ENCODE data around the gene KIAA1549. TPM values are rescaled to one million over a fixed set of nuclear protein-coding genes. Genes with fewer than 3 reads are reported as not detected.

The KIAA1549 gene
- total RNA-seq, 2 donors from 2014 or later: 18.7 to 19.3 TPM

DNA sequence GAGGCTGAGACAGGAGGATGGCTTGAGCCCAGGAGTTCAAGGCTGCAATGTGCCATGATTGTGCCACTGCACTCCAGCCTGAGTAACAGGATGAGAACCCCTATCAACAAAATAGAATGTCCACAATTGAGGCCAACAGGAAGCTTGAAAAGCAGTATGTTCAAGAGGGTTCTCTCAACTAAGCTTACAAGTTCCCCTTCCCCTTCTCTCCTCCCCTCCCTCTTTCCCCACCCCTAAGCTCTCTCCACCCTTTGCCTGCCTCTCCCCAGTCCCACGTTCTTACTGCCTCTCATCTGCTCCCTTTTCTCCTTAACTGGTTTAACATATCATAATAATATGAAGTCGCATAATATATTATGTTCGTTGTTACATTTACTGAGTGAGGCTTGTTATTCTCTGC, 35.4 kb downstream of the KIAA1549 start:
- 60% methylated on average over 3 of the region's 3 CpGs; no CpG with 5 or more reads in 1 of the 2 experiments for WGBS, 2 experiments (ENCODE audit: insufficient coverage in 1 of 2, insufficient read length in 1 of 2)
- no peak overlapping the region for H3K4me3 ChIP-seq (ENCODE audit: low read length)
- H3K36me3 Mint-ChIP-seq (ENCODE audit: low read depth): peaks cover 3% of the 10 kb centered on the region
- H3K4me1 Mint-ChIP-seq: peaks cover 29% of the 10 kb centered on the region
- no peak overlapping the region for H3K9ac ChIP-seq (ENCODE audit: extremely low read depth, low read length, poor library complexity, severe bottlenecking)
- no peak overlapping the region for H3K27ac Mint-ChIP-seq
- H3K27me3 ChIP-seq (ENCODE audit: control insufficient read depth, insufficient read depth, low read length, poor library complexity, severe bottlenecking): no peaks in the 10 kb centered on the region
- DNase-seq: no peak
- H3K27me3 Mint-ChIP-seq (ENCODE audit: insufficient read depth): no peaks in the 10 kb centered on the region
- no peaks in the 10 kb centered on the region for H3K9me3 Mint-ChIP-seq
- no peak overlapping the region for H3K4me3 Mint-ChIP-seq
- H3K9me3 ChIP-seq (ENCODE audit: control insufficient read depth, low read length): no peaks in the 10 kb centered on the region
- TF ChIP-seq, protein P1, sequence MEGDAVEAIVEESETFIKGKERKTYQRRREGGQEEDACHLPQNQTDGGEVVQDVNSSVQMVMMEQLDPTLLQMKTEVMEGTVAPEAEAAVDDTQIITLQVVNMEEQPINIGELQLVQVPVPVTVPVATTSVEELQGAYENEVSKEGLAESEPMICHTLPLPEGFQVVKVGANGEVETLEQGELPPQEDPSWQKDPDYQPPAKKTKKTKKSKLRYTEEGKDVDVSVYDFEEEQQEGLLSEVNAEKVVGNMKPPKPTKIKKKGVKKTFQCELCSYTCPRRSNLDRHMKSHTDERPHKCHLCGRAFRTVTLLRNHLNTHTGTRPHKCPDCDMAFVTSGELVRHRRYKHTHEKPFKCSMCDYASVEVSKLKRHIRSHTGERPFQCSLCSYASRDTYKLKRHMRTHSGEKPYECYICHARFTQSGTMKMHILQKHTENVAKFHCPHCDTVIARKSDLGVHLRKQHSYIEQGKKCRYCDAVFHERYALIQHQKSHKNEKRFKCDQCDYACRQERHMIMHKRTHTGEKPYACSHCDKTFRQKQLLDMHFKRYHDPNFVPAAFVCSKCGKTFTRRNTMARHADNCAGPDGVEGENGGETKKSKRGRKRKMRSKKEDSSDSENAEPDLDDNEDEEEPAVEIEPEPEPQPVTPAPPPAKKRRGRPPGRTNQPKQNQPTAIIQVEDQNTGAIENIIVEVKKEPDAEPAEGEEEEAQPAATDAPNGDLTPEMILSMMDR (conservative IDR thresholded peaks at IDR 0.05): no peak
- H3K36me3 ChIP-seq (ENCODE audit: control insufficient read depth, insufficient read depth, low read length): no peaks in the 10 kb centered on the region
- H3K4me1 ChIP-seq (ENCODE audit: control insufficient read depth, insufficient read depth, low read length): peaks cover 4% of the 10 kb centered on the region
- H3K27ac ChIP-seq (ENCODE audit: low read depth, low read length): no peak overlapping the region

DNA sequence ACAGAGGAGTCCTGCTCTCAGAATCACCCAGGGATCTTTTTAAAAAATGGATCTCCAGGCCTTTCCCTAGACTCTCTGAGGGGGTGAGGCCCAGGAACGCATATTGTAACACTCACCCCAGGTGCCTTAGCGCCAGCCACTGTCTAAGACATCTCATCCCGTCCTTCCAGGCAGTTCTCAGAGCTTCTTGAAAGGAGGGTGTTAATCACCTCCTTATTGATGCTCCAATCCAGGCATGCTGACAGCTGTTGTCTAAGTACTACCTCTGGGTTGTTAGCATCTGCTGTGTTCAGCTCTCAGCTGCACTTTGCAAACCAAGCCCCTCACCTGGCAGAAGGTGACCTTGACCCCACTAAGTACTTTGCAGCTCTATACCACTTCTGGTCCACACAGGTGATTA, 36.0 kb downstream of the KIAA1549 start:
- TF ChIP-seq, protein P1 (conservative IDR thresholded peaks at IDR 0.05): no peak
- Mint-ChIP-seq H3K27me3 (ENCODE audit: insufficient read depth) (no peaks in the 10 kb centered on the region), H3K9me3 (no peaks in the 10 kb centered on the region), H3K27ac (no peak overlapping the region), H3K36me3 (ENCODE audit: low read depth) (peaks cover 3% of the 10 kb centered on the region), H3K4me3 (no peak overlapping the region), H3K4me1 (peaks cover 27% of the 10 kb centered on the region)
- H3K36me3 ChIP-seq (ENCODE audit: control insufficient read depth, insufficient read depth, low read length): no peaks in the 10 kb centered on the region
- H3K27ac ChIP-seq (ENCODE audit: low read depth, low read length): no peak overlapping the region
- DNase-seq: peak; percentile 81
- peaks cover 4% of the 10 kb centered on the region for H3K4me1 ChIP-seq (ENCODE audit: control insufficient read depth, insufficient read depth, low read length)
- 46 to 48% methylated on average over 3 of the region's 3 CpGs for WGBS, 2 experiments (ENCODE audit: insufficient coverage in 1 of 2, insufficient read length in 1 of 2)
- no peak overlapping the region for H3K4me3 ChIP-seq (ENCODE audit: low read length)
- H3K27me3 ChIP-seq (ENCODE audit: control insufficient read depth, insufficient read depth, low read length, poor library complexity, severe bottlenecking): no peaks in the 10 kb centered on the region
- no peaks in the 10 kb centered on the region for H3K9me3 ChIP-seq (ENCODE audit: control insufficient read depth, low read length)
- H3K9ac ChIP-seq (ENCODE audit: extremely low read depth, low read length, poor library complexity, severe bottlenecking): no peak overlapping the region

DNA sequence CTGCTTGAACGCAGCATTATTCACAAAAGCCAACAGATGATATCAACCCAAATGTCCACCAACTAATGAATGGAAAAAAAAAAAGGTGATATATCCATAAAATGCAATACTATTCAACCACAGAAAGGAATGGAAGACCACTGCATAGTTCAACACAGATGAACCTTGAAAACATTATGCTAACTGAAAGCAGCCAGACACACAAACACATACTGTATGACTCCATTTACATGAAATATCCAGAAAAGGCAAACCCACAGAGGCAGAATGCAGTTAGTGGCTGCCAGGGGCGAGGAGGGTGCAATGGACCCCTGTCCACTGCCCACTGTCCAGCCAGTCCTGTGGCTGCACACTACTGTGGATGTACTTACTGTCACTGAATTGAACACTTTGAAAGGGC, 36.6 kb downstream of the KIAA1549 start:
- no peaks in the 10 kb centered on the region for H3K27me3 ChIP-seq (ENCODE audit: control insufficient read depth, insufficient read depth, low read length, poor library complexity, severe bottlenecking)
- TF ChIP-seq, protein P1 (conservative IDR thresholded peaks at IDR 0.05): no peak
- H3K9ac ChIP-seq (ENCODE audit: extremely low read depth, low read length, poor library complexity, severe bottlenecking): no peak overlapping the region
- no peak overlapping the region for H3K4me3 ChIP-seq (ENCODE audit: low read length)
- Mint-ChIP-seq H3K9me3 (peaks cover 2% of the 10 kb centered on the region), H3K27me3 (ENCODE audit: insufficient read depth) (no peaks in the 10 kb centered on the region), H3K4me1 (peaks cover 27% of the 10 kb centered on the region), H3K27ac (no peak overlapping the region), H3K36me3 (ENCODE audit: low read depth) (peaks cover 3% of the 10 kb centered on the region), H3K4me3 (no peak overlapping the region)
- no peaks in the 10 kb centered on the region for H3K36me3 ChIP-seq (ENCODE audit: control insufficient read depth, insufficient read depth, low read length)
- DNase-seq: no peak
- no peak overlapping the region for H3K27ac ChIP-seq (ENCODE audit: low read depth, low read length)
- H3K9me3 ChIP-seq (ENCODE audit: control insufficient read depth, low read length): no peaks in the 10 kb centered on the region
- peaks cover 4% of the 10 kb centered on the region for H3K4me1 ChIP-seq (ENCODE audit: control insufficient read depth, insufficient read depth, low read length)
- 90% methylated on average over 2 of the region's 2 CpGs; no CpG with 5 or more reads in 1 of the 2 experiments for WGBS, 2 experiments (ENCODE audit: insufficient coverage in 1 of 2, insufficient read length in 1 of 2)

Data from endodermal cell (in vitro differentiated cells).